Stromal cell of bone marrow (primary cell): Measurements from ENCODE around the gene ISX.

ENCODE experiments used
- DNase-seq: peaks from one replicate; pipeline ENCODE4 v3.0.0-alpha.2; 2012; ENCODE audit warnings: low read depth

ISX gene

GRCh38 chr22:35053060-35053835, 12.7 kb upstream of the ISX start:
- DNase-seq = no peak

- DNase-seq = no peak
Observed at GRCh38 chr22:35054064-35054463, 11.9 kb upstream of the ISX start.

DNA sequence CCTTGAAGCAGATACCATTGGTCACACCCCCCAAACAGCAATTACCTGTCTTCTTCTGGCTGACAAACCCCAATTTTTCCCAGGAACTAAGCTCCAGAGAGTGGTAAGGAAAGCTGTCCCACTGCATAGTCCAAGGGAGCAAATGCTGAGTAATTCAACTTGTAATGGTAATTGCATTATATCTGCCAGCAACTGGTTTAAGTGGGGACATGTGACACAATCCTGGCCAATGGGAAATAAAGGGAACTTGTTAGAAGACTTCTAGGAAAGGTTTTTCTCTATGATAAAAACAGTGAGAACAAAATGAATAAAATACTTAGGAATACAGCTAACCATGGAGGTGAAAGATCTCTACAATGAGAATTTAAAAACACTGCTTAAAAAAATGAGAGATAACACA, 9.5 kb upstream of the ISX start:
- no peak for DNase-seq

DNA sequence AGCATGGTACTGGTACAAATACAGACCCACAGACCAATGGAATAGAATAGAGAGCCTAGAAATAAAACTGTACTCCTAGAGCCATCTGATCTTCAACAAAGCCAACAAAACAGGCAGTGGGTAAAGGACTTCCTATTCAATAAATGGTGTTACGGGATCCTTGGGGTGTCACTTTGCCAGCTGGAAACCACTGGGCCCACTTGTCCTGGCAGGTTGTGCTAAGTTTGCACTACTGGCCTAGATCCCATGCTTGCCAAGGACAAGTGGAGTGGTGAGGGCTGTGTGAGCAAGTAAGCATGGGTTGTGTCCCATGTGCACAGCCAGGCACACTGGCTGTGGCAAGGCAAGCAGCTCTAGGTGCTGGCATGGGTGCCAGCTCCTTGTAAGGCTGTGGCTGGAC, 8.8 kb upstream of the ISX start:
- no peak for DNase-seq

DNA sequence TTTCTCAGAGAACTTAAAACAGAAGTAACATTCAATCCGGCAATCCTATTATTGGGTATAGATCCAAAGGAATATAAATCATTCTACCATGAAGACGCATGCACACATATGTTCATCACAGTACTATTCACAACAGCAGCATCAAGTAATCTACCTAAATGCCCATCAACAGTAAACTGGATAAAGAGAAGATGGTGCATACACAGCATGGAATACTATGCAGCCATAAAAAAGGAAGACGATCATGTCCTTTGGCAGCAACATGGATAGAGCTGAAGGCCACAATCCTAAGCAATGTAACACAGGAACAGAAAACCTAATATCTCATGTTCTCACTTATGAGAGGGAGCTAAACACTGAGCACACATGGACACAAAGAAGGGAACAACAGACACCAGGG, 6.3 kb upstream of the ISX start:
- DNase-seq = no peak

DNA sequence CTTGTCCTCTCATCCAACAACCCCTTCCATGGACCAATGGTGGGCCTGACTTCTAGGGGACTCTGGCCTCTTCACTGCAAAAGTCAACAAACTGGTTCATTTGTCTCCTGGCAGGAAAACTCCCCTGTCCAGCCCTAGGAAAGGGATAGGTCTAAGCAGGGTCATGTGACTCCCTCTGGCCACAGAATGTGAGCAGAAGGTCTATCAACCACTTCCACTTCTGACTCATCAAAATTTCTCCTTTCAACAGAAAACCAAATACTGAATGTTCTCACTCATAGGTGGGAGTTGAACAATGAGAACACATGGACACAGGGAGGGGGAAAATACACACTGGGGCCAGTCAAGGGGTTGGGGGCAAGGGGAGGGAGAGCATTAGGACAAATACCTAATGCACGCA, 1.3 kb upstream of the ISX start:
- DNase-seq = no peak

DNA sequence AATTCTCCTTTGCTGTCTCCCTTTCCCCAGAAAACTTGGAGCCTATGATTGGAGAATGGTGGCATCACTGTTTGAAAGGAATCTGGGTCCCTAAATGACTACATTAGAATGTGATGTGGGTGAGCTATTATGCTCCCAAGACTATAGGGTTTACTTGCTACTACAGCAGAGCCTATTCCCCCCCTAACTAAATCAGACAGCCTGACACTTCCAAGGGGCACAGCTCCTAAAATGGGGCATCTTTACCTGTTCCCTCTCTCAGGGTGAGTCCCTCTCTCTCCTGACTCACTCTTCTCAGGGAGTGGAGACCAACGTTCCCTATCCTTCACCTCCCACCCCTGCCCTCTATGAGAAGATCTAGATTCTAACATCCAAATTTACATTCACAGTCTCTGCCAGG, 775 bp upstream of the ISX start:
- no peak for DNase-seq

DNA sequence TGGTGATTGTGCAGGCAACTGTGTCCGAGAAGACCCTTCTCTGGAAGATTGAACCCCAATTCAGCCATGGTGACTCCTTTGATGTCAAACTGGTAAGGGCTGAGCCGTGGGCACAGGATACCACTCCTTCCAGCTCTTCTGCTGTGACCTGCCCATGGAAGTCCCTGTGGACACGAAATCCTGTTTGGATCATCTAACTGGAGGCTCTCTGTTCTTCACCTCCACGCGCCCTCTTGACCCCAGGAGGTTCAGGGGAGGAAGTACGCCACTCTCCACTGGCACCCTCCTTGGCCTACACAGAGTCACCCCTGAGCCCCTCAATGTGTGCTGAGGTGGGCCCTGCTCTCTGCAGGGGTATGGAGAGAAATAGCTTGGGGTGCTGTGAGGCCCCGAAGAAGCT, 810 bp downstream of the ISX start:
- no peak for DNase-seq

DNA sequence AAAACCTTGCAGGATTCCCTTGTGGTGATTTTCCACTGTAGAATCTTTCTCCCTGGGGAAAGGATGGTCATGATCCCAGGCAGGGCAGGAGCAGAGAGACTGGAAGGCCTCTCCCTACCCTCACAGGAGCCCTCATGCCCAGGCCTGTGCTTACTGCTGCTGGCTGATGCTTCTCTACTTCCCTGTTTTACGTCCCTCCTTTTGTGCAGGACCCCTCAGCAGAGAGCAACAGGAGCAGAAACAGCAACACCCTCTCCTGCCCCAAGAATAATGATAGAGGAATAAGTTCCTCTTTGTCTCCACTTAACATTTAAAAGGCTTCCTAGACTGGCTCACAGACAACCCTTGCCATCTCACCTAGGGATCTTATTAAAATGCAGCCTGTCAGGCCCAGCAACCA, 3.6 kb downstream of the ISX start:
- no peak for DNase-seq

GRCh38 chr22:35070451-35071093, 4.6 kb downstream of the ISX start:
- no peak for DNase-seq

GRCh38 chr22:35071784-35072183, 5.8 kb downstream of the ISX start:
- DNase-seq = no peak

DNA sequence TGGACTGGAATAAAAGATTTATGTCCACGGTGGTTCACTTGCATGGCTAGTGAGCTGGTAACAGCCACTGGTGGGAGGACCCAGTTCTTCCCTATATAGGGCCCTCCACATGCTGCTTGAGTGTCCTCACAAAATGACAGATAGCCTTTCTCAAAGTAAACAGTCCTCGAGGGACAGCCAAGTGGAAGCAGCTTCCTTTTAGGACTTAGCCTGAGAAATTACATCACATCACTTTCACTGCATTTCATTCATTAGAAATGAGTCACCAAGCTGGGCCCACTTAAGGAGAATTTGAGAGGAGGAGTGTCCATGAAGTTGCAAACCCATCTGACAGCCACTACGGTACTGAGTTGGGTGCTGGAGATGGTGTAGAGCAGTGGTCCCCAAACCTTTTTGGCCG, 7.0 kb downstream of the ISX start:
- no peak for DNase-seq

GRCh38 chr22:35074583-35074982, 8.6 kb downstream of the ISX start:
- no peak for DNase-seq

- no peak for DNase-seq
Observed at GRCh38 chr22:35076630-35077029, 10.7 kb downstream of the ISX start.

GRCh38 chr22:35085621-35086020, 19.7 kb downstream of the ISX start:
- DNase-seq = no peak

GRCh38 chr22:35089139-35089538, 23.2 kb downstream of the ISX start:
- no peak for DNase-seq

DNA sequence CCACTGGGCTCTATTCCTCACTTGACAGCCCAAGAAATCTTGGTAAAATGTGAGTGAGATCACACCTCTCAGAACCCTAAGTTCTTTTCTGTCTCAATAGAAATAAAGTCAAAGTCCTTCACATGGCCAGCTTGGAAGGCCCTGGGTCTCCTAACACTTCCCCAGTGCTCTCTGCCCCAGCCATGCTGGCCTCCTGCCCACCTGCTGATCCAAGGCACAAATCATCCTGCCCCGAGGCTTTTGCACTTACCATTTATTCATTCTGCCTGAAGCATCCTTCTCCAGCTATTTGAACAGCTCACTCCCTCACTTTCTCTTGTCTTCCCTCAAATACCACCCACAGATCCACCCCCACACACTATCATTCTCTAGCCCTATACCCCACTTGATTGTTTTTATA, 26.4 kb downstream of the ISX start:
- DNase-seq = no peak

GRCh38 chr22:35098921-35099320, 33.0 kb downstream of the ISX start:
- DNase-seq = no peak

- no peak for DNase-seq
Observed at GRCh38 chr22:35099883-35100282, 33.9 kb downstream of the ISX start.

GRCh38 chr22:35102663-35103062, 36.7 kb downstream of the ISX start:
- no peak for DNase-seq

GRCh38 chr22:35103761-35104160, 37.8 kb downstream of the ISX start:
- no peak for DNase-seq

GRCh38 chr22:35104491-35104890, 38.5 kb downstream of the ISX start:
- DNase-seq = no peak

GRCh38 chr22:35109616-35110015, 43.7 kb downstream of the ISX start:
- no peak for DNase-seq

DNA sequence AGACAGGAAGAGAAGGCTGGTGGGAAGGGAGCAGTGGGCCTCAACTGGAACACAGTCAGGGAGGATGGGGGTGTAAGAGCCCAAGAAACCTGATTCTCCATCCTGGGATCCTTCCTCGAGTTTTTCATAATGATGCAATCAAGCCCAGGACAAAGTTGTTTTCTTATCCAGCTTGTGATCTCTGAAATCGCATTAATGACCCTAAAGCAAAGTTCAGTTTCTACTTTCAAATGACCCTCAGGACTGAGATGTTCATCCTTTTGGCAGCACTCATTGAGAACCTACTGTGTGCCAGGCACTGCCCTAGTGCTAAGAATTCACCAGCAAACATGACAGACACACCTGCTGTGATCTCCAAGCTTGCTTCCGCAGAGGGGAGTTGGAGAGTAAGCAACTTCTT, 45.3 kb downstream of the ISX start:
- DNase-seq = no peak
